A673 (cell line): ENCODE measurements around the gene TMEM132C. TPM values are rescaled to one million over a fixed set of nuclear protein-coding genes. Genes with fewer than 3 reads are reported as not detected.

Source experiments
- BruUV-seq: library from RNA; stranded (reverse); fragments of 400-500 nt; replicated peaks from 2 replicates; lab custom pipeline; 2021; lab: Mats Ljungman, UMichigan
- CTCF ChIA-PET: fragments of 300-600 bp; sonication (Branson Sonifier 250); formaldehyde crosslinking; loops from one replicate; lab custom pipeline; 2022; ENCODE audit warnings: antibody characterized with exemption; lab: Charles Lee
- POLR2A ChIA-PET: fragments of 300-600 bp; sonication (Branson Sonifier 250); formaldehyde crosslinking; loops from one replicate; lab custom pipeline; 2022; ENCODE audit warnings: antibody characterized with exemption; ENCODE audit not compliant: low non-redundant PET; lab: Charles Lee
- DNase-seq: peaks from one replicate; pipeline ENCODE4 v3.0.0-alpha.2; 2015; ENCODE audit warnings: low spot score
- H3K27ac ChIP-seq: fragments of 200-600 bp; sonication (generic); 2 replicates; pipeline ENCODE4 v1.5.1; 2016; ENCODE audit warnings: mixed run types, low read depth, mild to moderate bottlenecking, mixed read lengths, antibody characterized with exemption, low read length; ENCODE audit not compliant: poor library complexity, severe bottlenecking
- H3K27me3 ChIP-seq: fragments of 200-600 bp; sonication (generic); replicated peaks from 2 replicates; pipeline ENCODE4 v1.6.1; 2017; ENCODE audit warnings: mixed run types, low read depth, mild to moderate bottlenecking, mixed read lengths, antibody characterized with exemption, low read length; ENCODE audit not compliant: insufficient read depth, poor library complexity
- H3K36me3 ChIP-seq: fragments of 200-600 bp; sonication (generic); 2 replicates; pipeline ENCODE4 v1.6.1; 2016; ENCODE audit warnings: mixed run types, mild to moderate bottlenecking, mixed read lengths, antibody characterized with exemption, low read length; ENCODE audit not compliant: insufficient read depth, poor library complexity, severe bottlenecking
- H3K4me1 ChIP-seq: fragments of 200-600 bp; sonication (generic); 2 replicates; pipeline ENCODE4 v1.6.1; 2017; ENCODE audit warnings: mixed run types, mild to moderate bottlenecking, mixed read lengths, antibody characterized with exemption, low read length; ENCODE audit not compliant: insufficient read depth, poor library complexity, severe bottlenecking
- H3K4me3 ChIP-seq: fragments of 200-600 bp; sonication (generic); 2 replicates; pipeline ENCODE4 v1.5.1; 2016; ENCODE audit warnings: low read depth, mixed run types, mild to moderate bottlenecking, mixed read lengths, low read length; ENCODE audit not compliant: poor library complexity, severe bottlenecking
- H3K9me3 ChIP-seq: fragments of 200-600 bp; sonication (generic); 2 replicates; pipeline ENCODE4 v1.6.1; 2016; ENCODE audit warnings: mixed run types, low read depth, mild to moderate bottlenecking, mixed read lengths, antibody characterized with exemption, low read length; ENCODE audit not compliant: poor library complexity, severe bottlenecking
- CTCF ChIP-seq: fragments of 300-800, 200-600 bp; sonication (generic); conservative IDR thresholded peaks from 2 replicates; pipeline ENCODE4 v1.5.1; 2017; ENCODE audit warnings: low read depth, mild to moderate bottlenecking, antibody characterized with exemption, low read length, moderate library complexity, mixed read lengths
- EZH2 ChIP-seq: fragments of 200-600 bp; sonication (generic); IDR thresholded peaks from 2 replicates; pipeline ENCODE4 v1.6.1; 2017; ENCODE audit warnings: borderline replicate concordance, low read depth, mild to moderate bottlenecking, mixed read lengths, antibody characterized with exemption, low read length; ENCODE audit not compliant: poor library complexity, severe bottlenecking
- intact Hi-C: fragments of 100-400 bp; cut with micrococcal nuclease; formaldehyde crosslinking; loops from one replicate; pipeline ENCODE4 v1.10.0; 2022; ENCODE audit not compliant: unreplicated experiment
- total RNA-seq: library from RNA; stranded (reverse); gene quantifications from 2 replicates; pipeline ENCODE4 v1.2.3, GENCODE V29; 2021

The TMEM132C gene
- total RNA-seq, 1 experiment from 2014 or later: not detected

DNA sequence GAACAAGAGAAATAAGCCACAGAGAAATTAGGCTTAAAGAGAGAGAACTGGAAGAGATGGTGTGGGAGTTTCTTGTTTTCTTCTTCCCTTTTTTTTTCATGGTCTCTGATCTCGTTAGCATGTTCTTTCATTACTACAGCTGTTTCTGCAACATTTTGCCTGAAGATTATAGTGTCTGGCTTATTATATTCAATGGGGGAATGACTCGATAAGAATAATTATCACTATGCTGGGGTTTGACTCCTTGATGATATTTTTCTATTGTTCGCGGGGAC lies 70.0 kb downstream of the TMEM132C start:
- no peaks in the 10 kb centered on the region for H3K36me3 ChIP-seq
- ChIA-PET CTCF (no interaction called here), POLR2A (no interaction called here)
- BruUV-seq: no TSS peak
- H3K9me3 ChIP-seq: no peaks in the 10 kb centered on the region
- H3K27me3 ChIP-seq: no peaks in the 10 kb centered on the region
- no peaks in the 10 kb centered on the region for H3K4me1 ChIP-seq
- no peak for TF ChIP-seq EZH2
- TF ChIP-seq CTCF: no peak
- intact Hi-C loops: no loop called here
- no peak overlapping the region for H3K4me3 ChIP-seq
- H3K27ac ChIP-seq: no peak overlapping the region
- no peak for DNase-seq

DNA sequence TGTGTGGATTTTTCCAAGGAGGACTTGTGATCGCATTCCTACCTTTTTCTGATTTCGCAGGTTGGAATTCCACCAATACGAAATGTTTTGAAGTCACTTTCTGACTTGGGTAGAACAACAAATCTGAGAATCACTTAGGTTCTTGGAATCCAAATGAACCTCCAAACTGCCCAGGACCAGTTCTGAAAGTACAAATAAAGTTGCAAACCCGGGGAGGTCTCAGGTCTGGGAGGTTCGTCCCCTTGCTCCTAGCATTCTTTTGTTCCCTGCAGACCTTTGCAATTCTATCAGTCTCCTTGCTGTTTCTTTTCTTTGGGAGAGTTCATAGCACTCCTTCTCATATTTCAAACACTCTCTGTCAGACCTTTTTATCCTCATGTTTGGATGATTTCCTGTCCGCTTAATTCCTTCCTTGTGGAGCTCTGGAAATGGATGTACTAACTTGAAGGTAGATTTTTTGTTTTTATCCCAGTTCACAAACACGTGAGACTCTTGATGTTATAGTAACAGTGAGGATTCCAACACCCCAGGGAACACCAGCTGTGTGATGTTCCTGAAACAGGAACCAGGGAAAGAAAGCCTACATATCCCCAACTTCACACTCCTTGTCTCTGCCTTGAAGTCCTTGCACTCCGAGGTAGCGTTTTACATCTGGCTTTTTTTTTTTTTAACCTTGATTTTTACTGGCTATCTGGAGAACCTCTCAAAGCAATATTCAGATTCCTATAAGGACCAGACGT lies 70.6 kb downstream of the TMEM132C start:
- CTCF ChIA-PET: no interaction called here
- no peak overlapping the region for H3K4me3 ChIP-seq

DNA sequence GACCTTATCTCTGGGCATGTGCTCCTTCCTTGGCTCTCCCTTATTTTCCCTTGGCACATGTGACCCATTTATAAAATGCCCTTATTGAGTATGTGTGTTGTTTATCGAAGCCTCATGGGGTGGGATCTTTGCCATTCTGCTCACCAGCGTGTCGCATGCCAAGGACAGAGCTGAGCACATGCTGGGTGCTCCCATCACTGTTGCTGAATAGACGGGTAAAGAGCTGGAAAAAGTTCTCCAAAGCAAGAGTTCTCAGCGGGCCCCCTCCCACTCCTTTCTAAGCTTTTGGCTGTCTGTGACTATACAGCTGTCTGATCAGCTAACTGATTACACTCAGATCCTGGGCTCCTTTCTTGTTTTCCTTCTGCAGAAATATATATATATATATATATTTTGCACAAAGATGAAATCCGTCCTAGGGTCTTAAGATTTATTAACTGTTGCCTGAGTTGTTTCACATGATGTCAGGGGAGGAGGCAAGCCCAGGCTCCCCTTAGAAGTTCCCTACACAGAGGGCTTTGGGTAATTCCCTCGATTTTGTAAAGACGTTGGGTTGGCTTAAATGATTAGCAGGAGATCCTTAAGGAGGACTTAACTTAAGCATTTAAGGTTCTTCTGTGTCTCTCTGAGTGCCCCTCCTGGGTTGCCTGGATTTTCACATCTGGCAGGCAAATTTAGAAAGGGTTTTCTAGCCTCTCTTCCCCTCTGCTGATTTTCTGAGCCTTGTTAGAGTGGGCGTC lies 71.6 kb downstream of the TMEM132C start:
- no TSS peak for BruUV-seq
- no peak for TF ChIP-seq CTCF
- no peak for TF ChIP-seq EZH2

More for the DNA sequence above, 70.6 kb downstream of the TMEM132C start:
- no peaks in the 10 kb centered on the region for H3K4me1 ChIP-seq
- POLR2A ChIA-PET: no interaction called here
- H3K36me3 ChIP-seq: no peaks in the 10 kb centered on the region
- H3K9me3 ChIP-seq: no peaks in the 10 kb centered on the region
- no TSS peak for BruUV-seq
- no peak for DNase-seq
- no peak for TF ChIP-seq CTCF
- TF ChIP-seq EZH2: no peak
- H3K27ac ChIP-seq: no peak overlapping the region
- intact Hi-C loops: no loop called here
- H3K27me3 ChIP-seq: no peaks in the 10 kb centered on the region

More for the DNA sequence above, 71.6 kb downstream of the TMEM132C start:
- no peaks in the 10 kb centered on the region for H3K36me3 ChIP-seq
- H3K4me3 ChIP-seq: no peak overlapping the region
- ChIA-PET POLR2A (no interaction called here), CTCF (no interaction called here)
- no peaks in the 10 kb centered on the region for H3K9me3 ChIP-seq
- H3K27ac ChIP-seq: no peak overlapping the region
- no peaks in the 10 kb centered on the region for H3K4me1 ChIP-seq
- DNase-seq: no peak
- H3K27me3 ChIP-seq: no peaks in the 10 kb centered on the region
- intact Hi-C loops: no loop called here
